Testis (tissue), 2 donors: Measurements from ENCODE around the gene AUP1.

Experiments
- POLR2A ChIP-seq: fragments of 450-650 bp; IDR thresholded peaks from one replicate; pipeline ENCODE4 v1.6.1; 2017; ENCODE audit warnings: antibody characterized with exemption, mild to moderate bottlenecking, moderate library complexity
- TF ChIP-seq, protein P1 (sequence below), 3 experiments: fragments of 450-650 bp in 2 of 3; fragments of 200-600 bp in 1 of 3; sonication (generic) in 1 of 3; IDR thresholded peaks; one replicate each; pipeline ENCODE4 v1.5.1; 2016 to 2019; ENCODE audit warnings: antibody characterized with exemption in 3 of 3, mild to moderate bottlenecking in 2 of 3, moderate library complexity in 1 of 3

DNA sequence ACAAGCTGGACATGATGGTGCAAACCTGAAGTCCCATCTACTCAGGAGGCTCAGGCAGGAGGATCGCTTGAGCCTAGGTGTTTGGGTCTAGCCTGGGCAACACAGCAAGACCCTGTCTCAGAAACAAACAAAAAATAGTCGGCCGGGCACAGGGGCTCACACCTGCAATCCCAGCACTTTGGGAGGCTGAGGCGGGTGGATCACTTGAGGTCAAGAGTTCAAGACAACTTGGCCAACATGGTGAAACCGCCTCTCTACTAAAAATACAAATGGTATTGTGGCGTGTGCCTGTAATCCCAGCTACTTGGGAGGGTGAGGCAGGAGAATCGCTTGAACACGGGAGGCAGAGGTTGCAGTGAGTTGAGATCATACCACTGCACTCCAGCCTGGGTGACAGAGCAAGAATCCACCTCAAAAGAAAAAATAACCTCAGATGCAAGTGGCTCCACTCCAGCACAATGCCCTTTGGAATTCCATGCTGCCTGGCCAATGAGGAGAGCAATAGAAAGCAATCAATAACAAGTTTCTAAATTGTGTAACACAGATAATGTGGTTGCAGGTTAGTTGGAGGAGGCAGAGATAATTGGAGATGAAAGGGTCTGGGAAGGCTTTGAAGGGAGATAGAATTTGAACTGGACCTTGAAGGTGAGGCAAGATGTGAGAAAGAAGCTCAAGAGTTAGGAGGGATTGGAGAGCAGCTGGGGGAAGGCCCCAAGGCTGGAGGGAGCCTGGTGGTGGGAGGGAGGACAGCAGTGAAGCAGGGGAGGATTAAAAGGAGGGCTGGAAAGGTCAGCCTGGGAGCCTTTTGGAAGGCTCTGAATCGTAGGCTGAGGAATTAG, 40.6 kb downstream of the AUP1 start:
- no peak for TF ChIP-seq POLR2A
- TF ChIP-seq, protein P1, sequence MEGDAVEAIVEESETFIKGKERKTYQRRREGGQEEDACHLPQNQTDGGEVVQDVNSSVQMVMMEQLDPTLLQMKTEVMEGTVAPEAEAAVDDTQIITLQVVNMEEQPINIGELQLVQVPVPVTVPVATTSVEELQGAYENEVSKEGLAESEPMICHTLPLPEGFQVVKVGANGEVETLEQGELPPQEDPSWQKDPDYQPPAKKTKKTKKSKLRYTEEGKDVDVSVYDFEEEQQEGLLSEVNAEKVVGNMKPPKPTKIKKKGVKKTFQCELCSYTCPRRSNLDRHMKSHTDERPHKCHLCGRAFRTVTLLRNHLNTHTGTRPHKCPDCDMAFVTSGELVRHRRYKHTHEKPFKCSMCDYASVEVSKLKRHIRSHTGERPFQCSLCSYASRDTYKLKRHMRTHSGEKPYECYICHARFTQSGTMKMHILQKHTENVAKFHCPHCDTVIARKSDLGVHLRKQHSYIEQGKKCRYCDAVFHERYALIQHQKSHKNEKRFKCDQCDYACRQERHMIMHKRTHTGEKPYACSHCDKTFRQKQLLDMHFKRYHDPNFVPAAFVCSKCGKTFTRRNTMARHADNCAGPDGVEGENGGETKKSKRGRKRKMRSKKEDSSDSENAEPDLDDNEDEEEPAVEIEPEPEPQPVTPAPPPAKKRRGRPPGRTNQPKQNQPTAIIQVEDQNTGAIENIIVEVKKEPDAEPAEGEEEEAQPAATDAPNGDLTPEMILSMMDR (IDR thresholded peaks at IDR 0.05), result no peak
